ENCODE measurements around the gene MIOS.

DNA sequence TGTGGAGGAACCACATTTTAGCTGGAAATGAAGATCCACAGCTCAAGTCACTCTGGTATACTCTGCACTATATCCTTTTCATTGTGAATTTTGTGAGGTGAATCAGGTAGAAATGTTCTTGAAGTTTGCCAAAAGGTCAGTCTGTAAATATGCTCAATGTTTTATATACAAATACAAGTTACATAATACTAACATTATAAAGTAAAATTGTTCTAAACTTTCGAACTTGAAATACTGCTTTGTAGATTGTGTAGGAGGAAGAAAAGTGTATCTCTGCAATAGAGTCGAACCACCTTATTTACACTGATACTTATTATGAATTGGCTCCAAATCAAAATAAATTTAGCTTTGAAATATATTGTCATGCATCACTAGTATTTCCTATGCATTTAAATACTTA lies 7.0 kb downstream of the MIOS start:
- TF ChIP-seq FOXK2 (IDR thresholded peaks at IDR 0.05) (no peak), HDGF (IDR thresholded peaks at IDR 0.05; ENCODE audit: borderline replicate concordance) (no peak), ARNT (IDR thresholded peaks at IDR 0.05) (no peak), FOXM1 (IDR thresholded peaks at IDR 0.05; ENCODE audit: borderline replicate concordance) (no peak), TARDBP (IDR thresholded peaks at IDR 0.05) (no peak), ZNF384 (IDR thresholded peaks at IDR 0.05) (no peak), ELF4 (IDR thresholded peaks at IDR 0.05) (no peak), SP1 (IDR thresholded peaks at IDR 0.05) (no peak), NFRKB (IDR thresholded peaks at IDR 0.05) (no peak), BHLHE40 (IDR thresholded peaks at IDR 0.05; ENCODE audit: borderline replicate concordance) (no peak)

Data from HEK293T (cell line).